K562 (cell line): ENCODE data around the gene FAM171A2. TPM values are rescaled to one million over a fixed set of nuclear protein-coding genes. Genes with fewer than 3 reads are reported as not detected.

Source experiments
- ATAC-seq: fragments of 200-7000 bp; cut with Tn5 transposase; 3 replicates; pipeline ENCODE4 v1.9.1; 2020; ENCODE audit warnings: moderate library complexity
- BruUV-seq: library from RNA; stranded (reverse); fragments of 400-500 nt; replicated peaks from 2 replicates; lab custom pipeline; 2021; lab: Mats Ljungman, UMichigan
- CTCF ChIA-PET: fragments of 300-600 bp; formaldehyde crosslinking; extraction: SDS; loops from one replicate; lab custom pipeline; 2021; ENCODE audit warnings: low intra/inter-chr PET ratio; lab: Yijun Ruan, JAX
- POLR2A ChIA-PET: fragments of 300-600, 350-650 bp; sonication (Branson Sonifier 250); formaldehyde crosslinking; extraction: SDS; loops from one replicate; lab custom pipeline; 2021; ENCODE audit warnings: antibody characterized with exemption, inconsistent platforms; lab: Yijun Ruan, JAX
- DNase-seq, 4 experiments: peaks; one replicate each; pipeline versions ENCODE4 v3.0.0 to v3.0.0-alpha.2; 2011 to 2018; ENCODE audit warnings: low spot score in 3 of 4, mixed read lengths in 3 of 4; ENCODE audit errors: extremely low read depth in 1 of 4
- FAIRE-seq: peaks from 2 replicates; lab custom pipeline; 2011; peaks lifted over from hg19 to GRCh38; lab: Jason Lieb, UNC
- H2AFZ ChIP-seq: 2 replicates; pipeline ENCODE4 v1.6.0; 2011; ENCODE audit warnings: low read depth, low read length, control low read depth, inconsistent platforms
- H3K27ac ChIP-seq: fragments of 200-600 bp; 3 replicates; pipeline ENCODE4 v1.8.0; 2011; ENCODE audit warnings: low read depth, mild to moderate bottlenecking, control low read depth, inconsistent platforms, low read length, moderate library complexity, mixed read lengths; ENCODE audit errors: extremely low read depth
- H3K27me3 ChIP-seq, 2 experiments: fragments of 300-600 bp in 1 of 2; 2 replicates in 1 of 2; 3 replicates in 1 of 2; pipeline versions ENCODE4 v1.6.0 to v1.8.0; 2011; ENCODE audit warnings: inconsistent platforms in 2 of 2, low read length in 2 of 2, mild to moderate bottlenecking in 1 of 2, mixed read lengths in 1 of 2, moderate library complexity in 1 of 2; ENCODE audit not compliant: control insufficient read depth in 2 of 2, insufficient read depth in 2 of 2
- H3K36me3 ChIP-seq: fragments of 300-600 bp; 3 replicates; pipeline ENCODE4 v1.8.0; 2011; ENCODE audit warnings: mild to moderate bottlenecking, low read length, inconsistent platforms; ENCODE audit not compliant: control insufficient read depth, insufficient read depth
- H3K4me1 ChIP-seq, 2 experiments: fragments of 200-600 bp in 1 of 2; replicated peaks in 1 of 2; 2 replicates in 1 of 2; 3 replicates in 1 of 2; pipeline versions ENCODE4 v1.5.1 to v1.8.0; 2011; ENCODE audit warnings: inconsistent platforms in 2 of 2, low read length in 2 of 2, mild to moderate bottlenecking in 1 of 2, mixed read lengths in 1 of 2, moderate library complexity in 1 of 2; ENCODE audit not compliant: control insufficient read depth in 2 of 2, insufficient read depth in 2 of 2
- H3K4me2 ChIP-seq: 2 replicates; pipeline ENCODE4 v1.6.1; 2011; ENCODE audit warnings: low read length, control low read depth, inconsistent platforms, mixed read lengths; ENCODE audit not compliant: insufficient read depth
- H3K4me3 ChIP-seq: fragments of 200-600 bp; sonication (generic), shearing (Covaris generic); 2 replicates; pipeline ENCODE4 v1.5.1; 2016; ENCODE audit warnings: control low read depth, inconsistent platforms
- H3K79me2 ChIP-seq: fragments of 200-600 bp; 3 replicates; pipeline ENCODE4 v1.8.0; 2011; ENCODE audit warnings: low read length, inconsistent platforms; ENCODE audit not compliant: control insufficient read depth, insufficient read depth
- H3K9ac ChIP-seq, 2 experiments: 2 replicates each; pipeline versions ENCODE4 v1.6.0 to v1.6.1; 2011; ENCODE audit warnings: low read depth in 2 of 2, low read length in 2 of 2, control low read depth in 1 of 2, inconsistent platforms in 1 of 2, mild to moderate bottlenecking in 1 of 2, mixed read lengths in 1 of 2; ENCODE audit not compliant: insufficient read depth in 1 of 2
- H3K9me1 ChIP-seq: one replicate; pipeline ENCODE4 v1.6.0; 2011; ENCODE audit warnings: inconsistent platforms, mild to moderate bottlenecking, low read length, moderate library complexity; ENCODE audit not compliant: control insufficient read depth, insufficient read depth
- H3K9me3 ChIP-seq: replicated peaks from 2 replicates; pipeline ENCODE4 v1.5.1; 2011; ENCODE audit warnings: low read depth, low read length, inconsistent platforms; ENCODE audit not compliant: control insufficient read depth, insufficient read depth
- H4K20me1 ChIP-seq: replicated peaks from 2 replicates; pipeline ENCODE4 v1.6.1; 2011; ENCODE audit warnings: low read length, inconsistent platforms, mixed read lengths; ENCODE audit not compliant: control insufficient read depth, insufficient read depth
- HDAC1 ChIP-seq, 2 experiments: fragments of 450-650 bp; IDR thresholded peaks; 2 replicates each; pipeline ENCODE4 v1.6.1; 2016 to 2017; ENCODE audit warnings: inconsistent platforms in 1 of 2, mild to moderate bottlenecking in 1 of 2, moderate library complexity in 1 of 2
- ID3 ChIP-seq, 2 experiments: fragments of 250-450 bp in 1 of 2; fragments of 450-650 bp in 1 of 2; sonication (Bioruptor Pico) in 1 of 2; IDR thresholded peaks; 2 replicates each; pipeline versions ENCODE4 v1.6.1 to v1.8.0; 2016 to 2021; ENCODE audit warnings: mild to moderate bottlenecking in 2 of 2, moderate library complexity in 2 of 2, missing compliant biosample characterization in 1 of 2, missing genetic modification characterization in 1 of 2
- NR2F6 ChIP-seq: fragments of 450-650 bp; formaldehyde crosslinking; IDR thresholded peaks from 2 replicates; pipeline ENCODE4 v1.4.0; 2020; ENCODE audit warnings: mild to moderate bottlenecking
- POLR2AphosphoS5 ChIP-seq: IDR thresholded peaks from 2 replicates; pipeline ENCODE4 v1.6.1; 2011; ENCODE audit warnings: mild to moderate bottlenecking, low read depth, low read length, moderate library complexity; ENCODE audit not compliant: control insufficient read depth, insufficient read depth
- ZNF316 ChIP-seq: fragments of 450-650 bp; IDR thresholded peaks from 2 replicates; pipeline ENCODE4 v1.6.1; 2016
- WGBS: fragments of 100-300 bp; shearing (Covaris generic); methylation state at CpG from one replicate; pipeline ENCODE4 v1.1.6; 2016; ENCODE audit warnings: low coverage, mixed read lengths; ENCODE audit not compliant: insufficient coverage; ENCODE audit errors: missing lambda C conversion rate; 5-methylcytosine and 5-hydroxymethylcytosine counted together
- in situ Hi-C: fragments of 300-500 bp; cut with MboI; formaldehyde crosslinking; loops from 4 replicates; pipeline ENCODE4 v1.15.0; 2018; ENCODE audit warnings: inconsistent platforms, mixed read lengths
- intact Hi-C: fragments of 100-400 bp; cut with micrococcal nuclease; formaldehyde crosslinking; loops from 2 replicates; pipeline ENCODE4 v1.14.2; 2022
- polyA plus RNA-seq, 8 experiments: library from polyadenylated mRNA; depleted of rRNA in 4 of 8; stranded (reverse) in 5 of 8; unstranded in 3 of 8; fragments of >200 nt; fragmentation: Nextera tagmentation in 2 of 8; fragmentation: Illumina TruSeq in 1 of 8; extraction: Ambion mirVana in 2 of 8; extraction: Trizol in 1 of 8; gene quantifications; 2 replicates each; pipeline versions ENCODE4 v1.2.1 to v1.2.3, GENCODE V29; 2011 to 2014; ENCODE audit warnings: inconsistent platforms in 1 of 8, missing spikeins in 1 of 8
- total RNA-seq, 7 experiments: library from RNA; depleted of rRNA in 6 of 7; stranded (reverse); fragments of >200 nt in 6 of 7; fragmentation: Illumina TruSeq in 2 of 7; extraction: Trizol in 2 of 7; gene quantifications; 2 replicates each; pipeline versions ENCODE4 v1.2.1 to v1.2.3, GENCODE V29; 2011 to 2021; ENCODE audit warnings: low replicate concordance in 1 of 7
- TF ChIP-seq, protein P1 (sequence below): fragments of 450-650 bp; formaldehyde crosslinking; IDR thresholded peaks from 2 replicates; pipeline ENCODE4 v1.4.0; 2020; ENCODE audit warnings: mild to moderate bottlenecking, moderate library complexity
- TF ChIP-seq, protein P2 (sequence below): fragments of 200-800 bp; sonication (Bioruptor generic); IDR thresholded peaks from 2 replicates; pipeline ENCODE4 v1.6.1; 2017; ENCODE audit warnings: missing genetic modification characterization, missing compliant biosample characterization

Gene FAM171A2
- total and polyA plus RNA-seq, 9 of the 15 experiments (the other 6 are each of a cell fraction or from before 2014, with no cell fraction given) = 0.10 to 10.2 (median 2.0) TPM; not detected in 1

GRCh38 chr17:44402564-44403172 lies 39.0 kb upstream of the FAM171A2 start:
- Histone ChIP-seq H3K9me3 (no peaks in the 10 kb centered on the region), H3K9ac (no peak overlapping the region), H3K27me3 (no peaks in the 10 kb centered on the region), H3K36me3 (peaks cover 62% of the 10 kb centered on the region; the same call in 2 of the 3 replicates), H3K4me2 (no peak overlapping the region), H3K27ac (no peak overlapping the region), H3K4me3 (no peak overlapping the region), H3K79me2 (no peaks in the 10 kb centered on the region), H3K9me1 (no peaks in the 10 kb centered on the region), H4K20me1 (no peaks in the 10 kb centered on the region), H2AFZ (no peak overlapping the region), H3K4me1 (0 out of 5 replicates have a peak, but pooled peaks cover 0 to 2% of the 10 kb centered on the region in 2 experiments)
- ATAC-seq (no peak), FAIRE-seq (no peak), DNase-seq (no peak)
- in situ Hi-C loops (no loop called here), intact Hi-C loops (no loop called here)
- no TSS peak for BruUV-seq
- 88% methylated on average over 5 of the region's 5 CpGs for WGBS
- ChIA-PET CTCF (no interaction called here), POLR2A (interaction anchor here (0.5 to 1.0 kb wide), 3 partner anchors 10 to 57 kb away, joined by 3 to 4 read pairs (median 3); no protein-coding TSS in a partner anchor)
- TF ChIP-seq HDAC1 (IDR thresholded peaks at IDR 0.05) (no peak), NR2F6 (CRISPR knock-in tag) (no peak), ZNF316 (no peak), POLR2AphosphoS5 (no peak), ID3 (CRISPR knock-in tag; IDR thresholded peaks at IDR 0.05) (no peak), ID3 (tag; IDR thresholded peaks at IDR 0.05) (no peak)
- TF ChIP-seq, protein P1, sequence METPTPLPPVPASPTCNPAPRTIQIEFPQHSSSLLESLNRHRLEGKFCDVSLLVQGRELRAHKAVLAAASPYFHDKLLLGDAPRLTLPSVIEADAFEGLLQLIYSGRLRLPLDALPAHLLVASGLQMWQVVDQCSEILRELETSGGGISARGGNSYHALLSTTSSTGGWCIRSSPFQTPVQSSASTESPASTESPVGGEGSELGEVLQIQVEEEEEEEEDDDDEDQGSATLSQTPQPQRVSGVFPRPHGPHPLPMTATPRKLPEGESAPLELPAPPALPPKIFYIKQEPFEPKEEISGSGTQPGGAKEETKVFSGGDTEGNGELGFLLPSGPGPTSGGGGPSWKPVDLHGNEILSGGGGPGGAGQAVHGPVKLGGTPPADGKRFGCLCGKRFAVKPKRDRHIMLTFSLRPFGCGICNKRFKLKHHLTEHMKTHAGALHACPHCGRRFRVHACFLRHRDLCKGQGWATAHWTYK = no peak
- TF ChIP-seq, protein P2, sequence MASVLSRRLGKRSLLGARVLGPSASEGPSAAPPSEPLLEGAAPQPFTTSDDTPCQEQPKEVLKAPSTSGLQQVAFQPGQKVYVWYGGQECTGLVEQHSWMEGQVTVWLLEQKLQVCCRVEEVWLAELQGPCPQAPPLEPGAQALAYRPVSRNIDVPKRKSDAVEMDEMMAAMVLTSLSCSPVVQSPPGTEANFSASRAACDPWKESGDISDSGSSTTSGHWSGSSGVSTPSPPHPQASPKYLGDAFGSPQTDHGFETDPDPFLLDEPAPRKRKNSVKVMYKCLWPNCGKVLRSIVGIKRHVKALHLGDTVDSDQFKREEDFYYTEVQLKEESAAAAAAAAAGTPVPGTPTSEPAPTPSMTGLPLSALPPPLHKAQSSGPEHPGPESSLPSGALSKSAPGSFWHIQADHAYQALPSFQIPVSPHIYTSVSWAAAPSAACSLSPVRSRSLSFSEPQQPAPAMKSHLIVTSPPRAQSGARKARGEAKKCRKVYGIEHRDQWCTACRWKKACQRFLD (CRISPR knock-in tag) = no peak
